GM10248 (cell line): ENCODE measurements around the gene RASAL1.

Source experiments
- CTCF ChIA-PET: fragments of 300-600 bp; sonication (Branson Sonifier 250); formaldehyde crosslinking; extraction: SDS; loops from one replicate; lab custom pipeline; 2021; ENCODE audit warnings: antibody characterized with exemption; lab: Yijun Ruan, JAX
- POLR2A ChIA-PET: fragments of 350-650 bp; sonication (Branson Sonifier 250); formaldehyde crosslinking; extraction: SDS; loops from one replicate; lab custom pipeline; 2020; ENCODE audit warnings: antibody characterized with exemption; lab: Yijun Ruan, JAX
- DNase-seq: peaks from one replicate; pipeline ENCODE4 v3.0.0; 2012; ENCODE audit errors: extremely low spot score
- CTCF ChIP-seq: IDR thresholded peaks from 2 replicates; pipeline ENCODE4 v1.5.1; 2012; ENCODE audit warnings: mild to moderate bottlenecking, low read depth; ENCODE audit errors: extremely low read depth, missing control alignments, control extremely low read depth

The RASAL1 gene

GRCh38 chr12:113116875-113117274 is 18.7 kb downstream of the RASAL1 start:
- DNase-seq = no peak
- ChIA-PET POLR2A (no interaction called here), CTCF (interaction anchor here (1.0 to 1.8 kb wide), 2 partner anchors 19 to 36 kb away, joined by 3 to 5 read pairs; no protein-coding TSS in a partner anchor)
- no peak for TF ChIP-seq CTCF

DNA sequence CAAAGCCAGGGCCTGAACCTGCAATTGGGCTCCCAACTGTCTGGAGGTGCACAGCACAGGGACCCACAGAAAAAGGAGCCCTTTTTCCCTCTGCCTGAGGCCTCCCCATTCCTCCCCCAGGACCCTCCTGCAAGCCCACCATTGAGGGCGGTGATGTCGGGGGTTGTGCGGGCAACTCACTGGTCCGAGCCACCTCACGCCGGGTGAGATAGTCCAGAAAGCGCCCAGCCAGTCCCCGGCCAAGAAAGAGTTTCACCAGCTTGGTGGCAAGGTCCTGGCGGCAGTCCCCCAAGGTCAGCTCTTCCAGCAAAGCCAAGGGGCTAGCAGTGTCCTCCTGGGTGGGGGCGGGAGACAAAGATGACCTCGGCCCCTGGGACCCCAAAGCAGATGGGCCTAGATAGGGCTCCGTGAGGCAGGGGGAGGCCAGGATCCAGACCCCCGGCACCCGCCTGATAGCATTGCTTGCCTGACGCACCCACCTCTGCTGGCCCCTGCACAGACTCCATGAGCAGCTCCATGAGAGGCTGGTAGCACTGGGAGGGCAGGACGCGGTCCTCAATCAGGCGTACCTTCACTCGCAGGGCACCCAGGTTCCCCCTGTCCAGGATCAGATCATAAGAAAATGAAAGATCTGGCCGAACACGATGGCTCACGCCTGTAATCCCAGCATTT is 20.0 kb downstream of the RASAL1 start:
- DNase-seq = no peak
- ChIA-PET CTCF (no interaction called here), POLR2A (no interaction called here)
- no peak for TF ChIP-seq CTCF

- no peak for TF ChIP-seq CTCF
- CTCF ChIA-PET = interaction anchor here (1.1 to 2.9 kb wide), 4 partner anchors 9 to 66 kb away, joined by 3 to 14 read pairs (median 4); no protein-coding TSS in a partner anchor
- POLR2A ChIA-PET = interaction anchor here (0.6 kb wide), 1 partner anchor 17 kb away, joined by 4 read pairs; no protein-coding TSS in a partner anchor
- DNase-seq = no peak
These were observed 20.9 kb downstream of the RASAL1 start for GRCh38 chr12:113114447-113115178.

- DNase-seq = no peak
- TF ChIP-seq CTCF = no peak
- POLR2A ChIA-PET = no interaction called here
- CTCF ChIA-PET = interaction anchor here (1.0 to 2.9 kb wide), 3 partner anchors 14 to 64 kb away, joined by 3 to 14 read pairs (median 3); no protein-coding TSS in a partner anchor
These were observed 22.2 kb downstream of the RASAL1 start for GRCh38 chr12:113113397-113113796.

- no peak for DNase-seq
- POLR2A ChIA-PET = no interaction called here
- TF ChIP-seq CTCF = no peak
- CTCF ChIA-PET = interaction anchor here (2.9 kb wide), 1 partner anchor 13 kb away, joined by 14 read pairs; no protein-coding TSS in a partner anchor
These were observed 23.3 kb downstream of the RASAL1 start for GRCh38 chr12:113112043-113112899.

GRCh38 chr12:113111247-113111646 is 24.3 kb downstream of the RASAL1 start:
- ChIA-PET CTCF (interaction anchor here (0.8 to 2.0 kb wide), 4 partner anchors 10 to 63 kb away, joined by 3 to 8 read pairs (median 4); no protein-coding TSS in a partner anchor), POLR2A (interaction anchor here (0.6 to 0.7 kb wide), 2 partner anchors 47 to 53 kb away, joined by 3 read pairs; no protein-coding TSS in a partner anchor)
- TF ChIP-seq CTCF = no peak
- no peak for DNase-seq
